ENCODE measurements around the gene AP2B1. TPM values are rescaled to one million over a fixed set of nuclear protein-coding genes. Genes with fewer than 3 reads are reported as not detected.
"Not testable (repeated sequence)": the region's sequence is repeated elsewhere in the genome, so short reads cannot be mapped to it uniquely, and the experiment has no call there.

The AP2B1 gene
- total RNA-seq, 2 experiments from 2014 or later = 166 to 184 TPM

DNA sequence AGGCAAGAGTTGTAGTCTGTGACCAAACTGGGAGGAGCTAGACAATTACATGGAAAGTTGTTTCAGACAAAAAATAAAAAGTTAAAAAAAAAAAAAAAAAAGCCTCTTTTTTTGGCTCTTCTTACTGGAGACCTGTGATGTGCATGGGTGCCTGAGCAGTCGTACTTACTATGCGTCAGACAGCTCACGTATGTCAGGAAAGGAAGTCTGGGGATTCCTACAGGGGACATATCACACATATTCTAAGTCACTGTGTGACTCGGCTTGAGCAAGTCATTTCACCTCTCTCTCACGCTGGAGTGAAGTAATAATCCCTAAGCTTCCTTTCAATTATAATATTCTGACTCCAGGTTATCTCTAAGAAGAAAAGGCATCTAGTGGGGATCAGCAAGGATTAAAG lies 32.5 kb upstream of the AP2B1 start:
- ATAC-seq = peak; percentile 45
- CTCF ChIA-PET = interaction anchor here (0.7 to 3.1 kb wide), 7 partner anchors 13 to 209 kb away, joined by 3 to 12 read pairs (median 3); no protein-coding TSS in a partner anchor
- peaks cover 4% of the 10 kb centered on the region for H3K4me1 Mint-ChIP-seq
- no peaks in the 10 kb centered on the region for H3K36me3 Mint-ChIP-seq
- peaks cover 21% of the 10 kb centered on the region for H3K27me3 Mint-ChIP-seq
- no peak overlapping the region for H3K4me3 Mint-ChIP-seq
- no peak overlapping the region for H3K27ac Mint-ChIP-seq
- H3K9me3 Mint-ChIP-seq (ENCODE audit: low read depth) = no peaks in the 10 kb centered on the region
- DNase-seq = no peak

GRCh38 chr17:35555691-35556090 lies 31.4 kb upstream of the AP2B1 start:
- peaks cover 26% of the 10 kb centered on the region for H3K27me3 Mint-ChIP-seq
- DNase-seq (no peak), ATAC-seq (no peak)
- no peaks in the 10 kb centered on the region for H3K36me3 Mint-ChIP-seq
- peaks cover 5% of the 10 kb centered on the region for H3K4me1 Mint-ChIP-seq
- no peaks in the 10 kb centered on the region for H3K9me3 Mint-ChIP-seq (ENCODE audit: low read depth)
- no peak overlapping the region for H3K27ac Mint-ChIP-seq
- CTCF ChIA-PET = interaction anchor here (0.6 to 1.7 kb wide), 7 partner anchors 12 to 358 kb away, joined by 3 to 10 read pairs (median 3); partner anchors contain the start of gene PEX12
- H3K4me3 Mint-ChIP-seq = no peak overlapping the region

DNA sequence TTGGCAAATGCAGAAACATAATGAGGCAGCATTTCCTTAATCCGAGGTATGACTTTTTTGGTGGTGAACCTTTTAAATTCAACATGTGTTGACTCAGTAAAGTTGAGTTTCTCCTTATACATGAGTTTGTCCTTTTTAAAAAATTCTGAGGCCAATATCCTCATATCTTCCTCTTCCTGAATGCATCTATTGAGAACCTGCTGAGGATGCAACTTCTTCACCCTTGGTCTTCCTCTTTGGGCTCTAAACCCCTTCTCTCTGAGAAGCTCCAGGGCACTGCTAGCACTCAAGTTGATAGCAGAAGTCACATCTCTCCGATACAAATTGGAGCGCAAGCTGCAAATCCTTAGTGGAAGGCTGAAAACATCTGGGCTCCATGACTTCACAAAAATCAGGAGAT lies 29.8 kb upstream of the AP2B1 start:
- no peaks in the 10 kb centered on the region for H3K9me3 Mint-ChIP-seq (ENCODE audit: low read depth)
- CTCF ChIA-PET = interaction anchor here (0.6 kb wide), 1 partner anchor 13 kb away, joined by 4 read pairs; no protein-coding TSS in a partner anchor
- DNase-seq (no peak), ATAC-seq (no peak)
- no peaks in the 10 kb centered on the region for H3K36me3 Mint-ChIP-seq
- H3K27me3 Mint-ChIP-seq = peaks cover 26% of the 10 kb centered on the region
- H3K4me3 Mint-ChIP-seq = no peak overlapping the region
- H3K4me1 Mint-ChIP-seq = peaks cover 6% of the 10 kb centered on the region
- H3K27ac Mint-ChIP-seq = no peak overlapping the region

GRCh38 chr17:35559495-35560210 lies 27.5 kb upstream of the AP2B1 start:
- ATAC-seq = no peak
- Mint-ChIP-seq H3K27me3 (peaks cover 34% of the 10 kb centered on the region), H3K36me3 (no peaks in the 10 kb centered on the region), H3K27ac (no peak overlapping the region), H3K9me3 (ENCODE audit: low read depth) (no peaks in the 10 kb centered on the region), H3K4me1 (peaks cover 5% of the 10 kb centered on the region), H3K4me3 (no peak overlapping the region)
- DNase-seq = no peak
- CTCF ChIA-PET = interaction anchor here (1.0 to 1.5 kb wide), 3 partner anchors 17 to 205 kb away, joined by 3 read pairs; no protein-coding TSS in a partner anchor

DNA sequence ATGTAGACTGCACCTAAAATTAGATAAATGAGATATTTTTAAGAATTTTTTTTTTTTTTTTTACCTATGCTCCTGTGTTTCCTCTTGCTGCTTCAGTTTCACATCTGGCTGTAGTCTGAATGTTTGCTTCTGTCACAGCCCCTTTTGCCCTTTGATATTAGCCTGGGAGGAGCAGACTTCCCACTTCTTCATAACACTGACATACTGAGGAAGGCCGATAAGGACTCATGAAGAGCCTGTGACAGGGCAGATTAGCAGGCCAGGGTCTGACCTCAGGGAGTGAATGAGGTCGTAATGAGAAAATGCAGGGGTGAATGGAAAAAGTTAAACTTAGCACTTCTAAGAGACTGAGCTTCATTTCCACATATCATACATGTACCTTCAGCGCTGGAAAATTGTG lies 26.4 kb upstream of the AP2B1 start, which contains the start of gene SLFN14:
Gene SLFN14, minus strand, starts transcription at position 117 of the 400 bp plus-strand sequence. CDS start 2,757 bp downstream, outside the sequence.
- no peak within 1 kb of the TSS for H3K4me3 Mint-ChIP-seq
- ATAC-seq (no peak), DNase-seq (no peak)
- no peak within 1 kb of the TSS for H3K27ac Mint-ChIP-seq
- H3K27me3 Mint-ChIP-seq = peaks cover 36% of the 10 kb centered on the region
- no peaks in the 10 kb centered on the region for H3K9me3 Mint-ChIP-seq (ENCODE audit: low read depth)
- CTCF ChIA-PET = interaction anchor here (1.3 to 1.5 kb wide), 2 partner anchors 16 to 21 kb away, joined by 3 read pairs; no protein-coding TSS in a partner anchor
- H3K4me1 Mint-ChIP-seq = peaks cover 2% of the 10 kb centered on the region
- no peaks in the 10 kb centered on the region for H3K36me3 Mint-ChIP-seq

DNA sequence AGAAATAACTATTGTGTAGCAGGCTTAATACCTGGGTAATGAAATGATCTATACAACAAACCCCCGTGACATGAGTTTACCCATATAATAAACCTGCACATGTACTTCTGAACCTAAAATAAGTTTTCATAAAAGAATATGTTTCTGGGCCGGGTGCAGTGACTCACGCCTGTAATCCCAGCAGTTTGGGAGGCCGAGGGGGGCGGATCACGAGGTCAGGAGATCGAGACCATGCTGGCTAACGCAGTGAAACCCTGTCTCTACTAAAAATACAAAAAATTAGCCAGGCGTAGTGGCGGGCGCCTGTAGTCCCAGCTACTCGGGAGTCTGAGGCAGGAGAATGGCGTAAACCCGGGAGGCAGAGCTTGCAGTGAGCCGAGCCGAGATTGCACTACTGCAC lies 23.9 kb upstream of the AP2B1 start:
- H3K4me3 Mint-ChIP-seq; CTCF ChIA-PET; H3K27ac Mint-ChIP-seq; H3K9me3 Mint-ChIP-seq (ENCODE audit: low read depth); H3K36me3 Mint-ChIP-seq; DNase-seq; ATAC-seq: not testable (repeated sequence)
- Mint-ChIP-seq H3K4me1 (peaks cover 11% of the 10 kb centered on the region), H3K27me3 (peaks cover 31% of the 10 kb centered on the region)

DNA sequence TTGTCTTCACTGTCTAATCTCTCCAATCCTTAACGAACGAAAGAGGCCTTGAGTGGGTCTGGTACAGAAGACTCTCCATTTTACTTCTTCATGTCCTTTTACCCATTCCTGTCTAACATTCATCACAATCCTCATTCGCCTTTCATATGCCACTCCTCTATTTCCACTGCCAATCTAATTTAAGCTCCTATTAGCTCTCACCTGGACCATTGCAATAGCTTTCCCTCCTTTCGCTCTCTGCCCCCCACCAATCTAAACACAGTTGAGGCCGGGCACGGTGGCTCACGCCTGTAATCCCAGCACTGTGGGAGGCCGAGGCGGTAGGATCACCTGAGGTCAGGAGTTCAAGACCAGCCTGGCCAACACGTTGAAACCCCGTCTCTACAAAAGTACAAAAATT lies 20.2 kb upstream of the AP2B1 start:
- H3K4me3 Mint-ChIP-seq = peak overlapping the region; percentile 88
- peak overlapping the region; percentile 56 for H3K27ac Mint-ChIP-seq
- peaks cover 31% of the 10 kb centered on the region for H3K4me1 Mint-ChIP-seq
- H3K36me3 Mint-ChIP-seq = peaks cover 7% of the 10 kb centered on the region
- DNase-seq (no peak), ATAC-seq (no peak)
- no peaks in the 10 kb centered on the region for H3K9me3 Mint-ChIP-seq (ENCODE audit: low read depth)
- peaks cover 15% of the 10 kb centered on the region for H3K27me3 Mint-ChIP-seq
- CTCF ChIA-PET = interaction anchor here (0.8 to 1.4 kb wide), 6 partner anchors 11 to 255 kb away, joined by 3 to 4 read pairs (median 3); partner anchors contain the start of gene SLFN12L

DNA sequence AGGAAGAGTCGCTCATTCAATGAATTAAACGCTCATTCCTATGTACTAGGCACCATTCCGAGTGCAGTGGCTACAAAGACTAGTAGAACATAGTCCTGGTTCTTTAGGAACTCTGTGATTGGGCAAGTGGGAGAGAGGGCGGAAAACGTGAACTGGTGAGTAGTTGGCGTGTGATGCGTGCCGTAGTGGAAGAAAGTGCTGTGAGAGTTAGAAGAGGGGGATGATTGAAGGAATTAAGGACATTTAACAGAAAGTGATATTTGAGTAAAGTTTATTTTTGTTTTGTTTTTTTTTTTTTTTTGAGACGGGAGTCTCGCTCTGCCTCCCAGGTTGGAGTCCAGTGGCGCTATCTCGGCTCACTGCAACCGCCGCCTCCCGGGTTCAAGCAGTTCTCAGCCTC lies 18.6 kb upstream of the AP2B1 start:
- peaks cover 31% of the 10 kb centered on the region for H3K4me1 Mint-ChIP-seq
- no peaks in the 10 kb centered on the region for H3K9me3 Mint-ChIP-seq (ENCODE audit: low read depth)
- H3K36me3 Mint-ChIP-seq = peaks cover 7% of the 10 kb centered on the region
- H3K27ac Mint-ChIP-seq = peak overlapping the region; percentile 91
- CTCF ChIA-PET = interaction anchor here (1.9 to 2.3 kb wide), 2 partner anchors 10 to 18 kb away, joined by 5 to 6 read pairs; partner anchors contain the start of genes AP2B1 and PEX12
- peak; percentile 37 for ATAC-seq
- H3K27me3 Mint-ChIP-seq = peaks cover 14% of the 10 kb centered on the region
- peak; percentile 57 for DNase-seq
- peak overlapping the region; percentile 88 for H3K4me3 Mint-ChIP-seq

DNA sequence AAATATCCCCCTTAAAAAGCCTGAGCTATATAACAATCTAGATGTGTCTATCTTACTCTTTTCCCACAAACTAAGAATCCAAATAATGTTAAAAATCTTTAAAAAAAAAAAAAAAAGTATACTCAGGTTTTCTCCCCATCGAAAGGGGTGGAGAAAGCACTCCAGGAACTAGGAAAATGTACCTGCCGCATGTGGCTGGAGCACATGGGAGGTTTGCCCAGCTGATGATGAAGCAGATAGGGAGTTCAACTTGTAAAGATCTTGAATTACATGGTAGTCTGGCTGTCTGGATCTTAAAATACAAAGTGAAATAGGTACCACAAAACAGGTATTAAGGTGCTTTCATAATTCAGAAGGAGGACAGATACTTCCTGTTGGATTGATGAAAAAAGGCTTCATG lies 17.7 kb upstream of the AP2B1 start:
- ATAC-seq (no peak), DNase-seq (no peak)
- H3K4me1 Mint-ChIP-seq = peaks cover 31% of the 10 kb centered on the region
- peak overlapping the region; percentile 88 for H3K4me3 Mint-ChIP-seq
- H3K27ac Mint-ChIP-seq = peak overlapping the region; percentile 39
- peaks cover 6% of the 10 kb centered on the region for H3K27me3 Mint-ChIP-seq
- peaks cover 9% of the 10 kb centered on the region for H3K36me3 Mint-ChIP-seq
- CTCF ChIA-PET = interaction anchor here (1.9 to 2.3 kb wide), 2 partner anchors 9 to 17 kb away, joined by 5 to 6 read pairs; partner anchors contain the start of genes AP2B1 and PEX12
- no peaks in the 10 kb centered on the region for H3K9me3 Mint-ChIP-seq (ENCODE audit: low read depth)

DNA sequence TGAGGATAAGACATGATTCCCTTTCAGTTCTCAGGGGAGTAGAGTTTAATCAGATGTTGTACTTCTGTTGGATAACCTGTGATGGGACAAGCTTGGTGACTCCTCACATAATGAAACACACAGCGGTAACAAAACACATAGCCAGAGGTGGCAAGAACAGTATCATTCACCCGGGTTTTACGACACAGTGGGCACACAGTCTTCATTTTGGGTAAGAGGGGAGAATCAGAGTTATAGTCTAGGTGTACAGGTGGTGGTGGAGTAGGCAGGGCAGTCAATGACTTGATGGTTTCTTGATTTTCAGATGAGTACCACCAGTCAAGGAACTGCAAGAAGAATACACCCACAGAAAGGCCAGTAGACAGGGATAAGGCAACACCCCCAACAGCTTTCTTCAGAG lies 11.4 kb upstream of the AP2B1 start:
- Mint-ChIP-seq H3K4me3 (no peak overlapping the region), H3K9me3 (ENCODE audit: low read depth) (no peaks in the 10 kb centered on the region), H3K4me1 (peaks cover 27% of the 10 kb centered on the region), H3K27me3 (no peaks in the 10 kb centered on the region), H3K36me3 (peaks cover 6% of the 10 kb centered on the region), H3K27ac (no peak overlapping the region)
- CTCF ChIA-PET = no interaction called here
- DNase-seq = no peak
- ATAC-seq = no peak

GRCh38 chr17:35577830-35578196 lies 9.3 kb upstream of the AP2B1 start:
- Mint-ChIP-seq H3K36me3 (peaks cover 4% of the 10 kb centered on the region), H3K27me3 (no peaks in the 10 kb centered on the region), H3K27ac (peak overlapping the region; percentile 99), H3K4me1 (peaks cover 25% of the 10 kb centered on the region), H3K4me3 (peak overlapping the region; percentile 100), H3K9me3 (ENCODE audit: low read depth) (no peaks in the 10 kb centered on the region)
- CTCF ChIA-PET = interaction anchor here (0.7 to 2.4 kb wide), 12 partner anchors 9 to 365 kb away, joined by 3 to 14 read pairs (median 4); partner anchors contain the start of gene AP2B1
- ATAC-seq (no peak), DNase-seq (no peak)

DNA sequence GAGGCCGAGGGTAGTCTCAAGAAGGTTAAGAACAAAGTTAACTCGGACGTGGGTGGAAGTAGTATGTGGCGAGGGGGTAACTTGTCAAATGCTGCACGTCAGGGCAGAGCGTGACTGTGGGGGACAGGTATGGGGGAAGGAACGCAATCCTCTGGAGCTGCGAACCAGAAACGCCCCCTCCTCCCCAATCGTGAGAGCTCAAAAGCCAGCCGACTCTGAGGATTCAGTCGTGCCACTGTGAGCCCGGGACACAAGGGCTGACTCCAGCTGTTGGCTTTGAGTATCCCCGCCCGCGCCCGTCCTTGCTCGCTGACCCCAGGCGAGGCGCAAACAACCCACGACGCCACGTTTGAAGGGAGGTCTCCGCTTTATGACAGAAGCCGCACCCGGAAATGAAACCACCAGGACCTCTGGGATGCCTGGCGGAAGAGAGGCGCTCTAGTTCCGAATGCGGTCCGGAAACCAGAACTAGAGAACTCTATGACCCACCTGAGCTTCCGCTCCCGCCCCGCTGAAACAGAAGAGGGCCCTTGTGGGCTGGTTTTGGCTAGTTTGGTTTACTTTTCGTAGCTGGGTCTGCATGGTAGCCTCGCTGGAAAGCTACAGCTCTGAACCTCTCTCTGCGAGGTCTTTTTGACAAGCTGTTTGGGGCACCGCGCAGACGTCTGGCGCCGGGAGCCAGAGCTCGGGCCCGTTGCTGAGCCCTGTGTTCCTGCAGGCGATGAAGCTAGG lies 8.8 kb upstream of the AP2B1 start, which contains the start of gene PEX12:
Gene PEX12, minus strand, starts transcription at position 375 of the 732 bp plus-strand sequence. CDS start 550 bp downstream, outside the sequence.
- DNase-seq = peak; percentile 95
- peak within 1 kb of the TSS; percentile 100 for H3K4me3 Mint-ChIP-seq
- H3K36me3 Mint-ChIP-seq = peaks cover 4% of the 10 kb centered on the region
- no peaks in the 10 kb centered on the region for H3K27me3 Mint-ChIP-seq
- peaks cover 25% of the 10 kb centered on the region for H3K4me1 Mint-ChIP-seq
- CTCF ChIA-PET = interaction anchor here (0.6 to 2.4 kb wide), 16 partner anchors 8 to 366 kb away, joined by 3 to 14 read pairs (median 4); partner anchors contain the start of gene AP2B1
- ATAC-seq = peak; percentile 95
- H3K9me3 Mint-ChIP-seq (ENCODE audit: low read depth) = no peaks in the 10 kb centered on the region
- peak within 1 kb of the TSS; percentile 99 for H3K27ac Mint-ChIP-seq

DNA sequence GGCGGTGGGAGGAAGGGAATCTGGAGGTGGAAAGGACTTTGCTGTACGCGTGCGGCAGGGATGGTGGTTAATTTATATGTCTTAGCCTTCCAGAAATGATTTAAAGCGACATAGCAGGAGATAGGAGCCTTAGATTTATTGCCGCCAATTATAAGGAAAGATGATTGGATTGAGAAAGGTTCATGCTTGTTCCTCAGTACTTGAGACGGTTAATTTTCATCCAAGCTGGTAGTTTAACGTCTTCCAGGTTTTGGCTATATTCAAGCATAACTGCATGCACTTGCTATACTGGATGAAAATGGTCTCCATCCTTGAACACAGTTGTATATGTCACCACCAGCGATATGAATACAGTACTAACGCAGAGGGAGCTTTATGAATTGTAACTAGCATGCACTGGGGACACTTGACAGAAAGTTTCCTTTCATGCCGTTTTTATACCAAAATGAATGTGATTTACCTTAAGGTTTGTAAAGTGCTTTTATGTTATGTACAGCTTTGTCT lies 8.1 kb upstream of the AP2B1 start:
- Mint-ChIP-seq H3K36me3 (peaks cover 4% of the 10 kb centered on the region), H3K9me3 (ENCODE audit: low read depth) (no peaks in the 10 kb centered on the region), H3K4me1 (peaks cover 25% of the 10 kb centered on the region), H3K27ac (peak overlapping the region; percentile 99), H3K4me3 (peak overlapping the region; percentile 100), H3K27me3 (no peaks in the 10 kb centered on the region)
- CTCF ChIA-PET = interaction anchor here (0.6 to 2.4 kb wide), 13 partner anchors 8 to 366 kb away, joined by 3 to 14 read pairs (median 5); partner anchors contain the start of gene AP2B1
- DNase-seq = no peak
- peak; percentile 30 for ATAC-seq

All from activated CD8-positive, alpha-beta memory T cell treated with anti-CD3 and anti-CD28 coated beads, Interleukin-2, amount 10 ng/mL, durations not matched to agents 7 days and 5 days (primary cell).